PFSK-1 (cell line): ENCODE data around the gene MYH6.

Experiments
- SIN3A ChIP-seq: IDR thresholded peaks from 2 replicates; pipeline ENCODE4 v1.6.1; 2012; ENCODE audit warnings: mild to moderate bottlenecking, low read length, moderate library complexity, borderline replicate concordance; ENCODE audit not compliant: insufficient read depth
- TAF1 ChIP-seq: IDR thresholded peaks from 2 replicates; pipeline ENCODE4 v1.6.1; 2012; ENCODE audit warnings: low read length, control low read depth, borderline replicate concordance; ENCODE audit not compliant: insufficient read depth

DNA sequence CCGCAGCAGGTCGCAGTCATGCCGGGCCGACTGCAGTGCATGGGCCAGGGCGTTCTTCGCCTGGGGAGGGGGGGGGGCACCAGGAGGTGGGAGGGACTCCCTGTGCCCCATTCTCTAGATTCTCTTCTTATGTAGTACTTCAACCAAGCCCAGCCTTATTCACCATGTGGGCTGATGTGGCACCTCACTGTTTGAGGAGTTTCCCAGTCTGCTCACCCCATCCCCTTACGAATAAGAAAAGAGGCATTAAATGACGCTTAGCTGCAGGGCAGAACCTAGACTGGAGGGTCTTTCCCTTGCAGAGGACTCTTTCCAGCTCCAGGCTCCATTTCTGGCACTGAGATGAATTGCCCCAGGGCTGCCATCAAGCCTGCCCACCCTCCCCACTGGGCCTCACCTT, 19.1 kb downstream of the MYH6 start:
- TF ChIP-seq SIN3A (no peak), TAF1 (no peak)
